HepG2 (cell line): ENCODE results near the gene ZNF277. TPM values are rescaled to one million over a fixed set of nuclear protein-coding genes. Genes with fewer than 3 reads are reported as not detected.

Source experiments
- ATAC-seq: fragments of 200-7000 bp; cut with Tn5 transposase; 3 replicates; pipeline ENCODE4 v1.9.1; 2020; ENCODE audit warnings: mild to moderate bottlenecking, moderate library complexity
- BruUV-seq: library from RNA; stranded (reverse); fragments of 400-500 nt; replicated peaks from 2 replicates; lab custom pipeline; 2021; lab: Mats Ljungman, UMichigan
- CTCF ChIA-PET: fragments of 300-600 bp; formaldehyde crosslinking; extraction: SDS; loops from one replicate; lab custom pipeline; 2021; ENCODE audit warnings: low total read pairs, inconsistent platforms, low intra/inter-chr PET ratio; lab: Yijun Ruan, JAX
- POLR2A ChIA-PET: fragments of 350-600 bp; sonication (Branson Sonifier 250); formaldehyde crosslinking; loops from one replicate; lab custom pipeline; 2020; ENCODE audit warnings: antibody characterized with exemption, inconsistent platforms; lab: Yijun Ruan, JAX
- DNase-seq: peaks from one replicate; pipeline ENCODE4 v3.0.0-alpha.2; 2015; ENCODE audit warnings: low spot score
- FAIRE-seq: peaks from 3 replicates; lab custom pipeline; 2011; peaks lifted over from hg19 to GRCh38; lab: Jason Lieb, UNC
- H2AFZ ChIP-seq: one replicate; pipeline ENCODE4 v1.6.1; 2011; ENCODE audit warnings: low read length, inconsistent platforms
- H3K27ac ChIP-seq: fragments of 300-600 bp; 3 replicates; pipeline ENCODE4 v1.8.0; 2011; ENCODE audit warnings: mixed run types, mild to moderate bottlenecking, mixed read lengths, low read length, inconsistent platforms; ENCODE audit not compliant: insufficient read depth; ENCODE audit errors: extremely low read length
- H3K27me3 ChIP-seq, 2 experiments: fragments of 200-600 bp in 1 of 2; 2 replicates in 1 of 2; 3 replicates in 1 of 2; pipeline versions ENCODE4 v1.6.0 to v1.8.0; 2011; ENCODE audit warnings: low read length in 2 of 2, mild to moderate bottlenecking in 2 of 2, moderate library complexity in 2 of 2, inconsistent platforms in 1 of 2; ENCODE audit not compliant: insufficient read depth in 2 of 2, control insufficient read depth in 1 of 2
- H3K36me3 ChIP-seq, 2 experiments: fragments of 200-600 bp in 1 of 2; replicated peaks in 1 of 2; 2 replicates in 1 of 2; 3 replicates in 1 of 2; pipeline versions ENCODE4 v1.5.1 to v1.8.0; 2011; ENCODE audit warnings: low read length in 2 of 2, inconsistent platforms in 1 of 2; ENCODE audit not compliant: insufficient read depth in 2 of 2, control insufficient read depth in 1 of 2
- H3K4me1 ChIP-seq: 2 replicates; pipeline ENCODE4 v1.5.1; 2012; ENCODE audit warnings: low read length, inconsistent platforms; ENCODE audit not compliant: insufficient read depth
- H3K4me2 ChIP-seq: 2 replicates; pipeline ENCODE4 v1.6.0; 2011; ENCODE audit warnings: low read depth, low read length, inconsistent platforms
- H3K4me3 ChIP-seq, 3 experiments: fragments of 200-600 bp in 1 of 3; sonication (generic), shearing (Covaris generic) in 1 of 3; replicated peaks in 1 of 3; 2 replicates each; pipeline ENCODE4 v1.5.1; 2011 to 2016; ENCODE audit warnings: low read length in 3 of 3, inconsistent platforms in 2 of 3, low read depth in 2 of 3, mild to moderate bottlenecking in 2 of 3, control low read depth in 1 of 3, mixed read lengths in 1 of 3; ENCODE audit not compliant: insufficient read depth in 1 of 3
- H3K79me2 ChIP-seq: one replicate; pipeline ENCODE4 v1.6.1; 2011; ENCODE audit warnings: low read length, inconsistent platforms; ENCODE audit not compliant: insufficient read depth
- H3K9ac ChIP-seq: 2 replicates; pipeline ENCODE4 v1.6.0; 2011; ENCODE audit warnings: mild to moderate bottlenecking, low read depth, low read length, inconsistent platforms; ENCODE audit not compliant: insufficient read depth
- H3K9me3 ChIP-seq: 2 replicates; pipeline ENCODE4 v1.5.1; 2012; ENCODE audit warnings: mild to moderate bottlenecking, low read length
- H4K20me1 ChIP-seq: 2 replicates; pipeline ENCODE4 v1.6.0; 2011; ENCODE audit warnings: inconsistent platforms, mild to moderate bottlenecking, low read length, moderate library complexity; ENCODE audit not compliant: insufficient read depth
- EP300 ChIP-seq, 3 experiments: sonication (generic) in 1 of 3; formaldehyde crosslinking in 1 of 3; IDR thresholded peaks; 2 replicates each; pipeline versions ENCODE4 v1.5.1 to v1.6.1; 2011 to 2020; ENCODE audit warnings: low read depth in 2 of 3, low read length in 2 of 3, borderline replicate concordance in 1 of 3, improper control_type of control experiment in 1 of 3, mild to moderate bottlenecking in 1 of 3, missing genetic modification reagents in 1 of 3, moderate library complexity in 1 of 3
- FLYWCH1 ChIP-seq: sonication (generic); formaldehyde crosslinking; IDR thresholded peaks from 2 replicates; pipeline ENCODE4 v1.8.1; 2023; ENCODE audit warnings: mild to moderate bottlenecking, missing genetic modification reagents
- FOSL1 ChIP-seq: sonication (generic); formaldehyde crosslinking; IDR thresholded peaks from 2 replicates; pipeline ENCODE4 v1.9.0; 2021; ENCODE audit warnings: missing genetic modification reagents, borderline replicate concordance
- GZF1 ChIP-seq: sonication (generic); formaldehyde crosslinking; IDR thresholded peaks from 2 replicates; pipeline ENCODE4 v1.5.1; 2020; ENCODE audit warnings: mild to moderate bottlenecking, missing genetic modification reagents
- NFKBIZ ChIP-seq: IDR thresholded peaks from 2 replicates; pipeline ENCODE4 v1.6.1; 2018; ENCODE audit warnings: missing genetic modification reagents, missing compliant biosample characterization
- ZBTB20 ChIP-seq: sonication (generic); formaldehyde crosslinking; IDR thresholded peaks from 2 replicates; pipeline ENCODE4 v1.8.1; 2023; ENCODE audit warnings: missing genetic modification reagents, low read depth, mild to moderate bottlenecking, borderline replicate concordance
- ZFP82 ChIP-seq: sonication (generic); formaldehyde crosslinking; IDR thresholded peaks from 2 replicates; pipeline ENCODE4 v1.5.1; 2020; ENCODE audit warnings: mild to moderate bottlenecking, missing genetic modification reagents, borderline replicate concordance
- ZNF275 ChIP-seq: sonication (generic); formaldehyde crosslinking; IDR thresholded peaks from 2 replicates; pipeline ENCODE4 v1.8.0; 2022; ENCODE audit warnings: missing genetic modification reagents, mild to moderate bottlenecking, inconsistent platforms, borderline replicate concordance
- ZNF451 ChIP-seq: sonication (generic); formaldehyde crosslinking; IDR thresholded peaks from 2 replicates; pipeline ENCODE4 v1.5.0; 2020; ENCODE audit warnings: mild to moderate bottlenecking, missing genetic modification reagents
- WGBS: methylation state at CpG from one replicate; pipeline ENCODE4 v1.1.6; 2017; ENCODE audit warnings: low lambda C conversion rate; 5-methylcytosine and 5-hydroxymethylcytosine counted together
- in situ Hi-C: cut with HindIII; loops from 2 replicates; pipeline ENCODE4 v1.10.0; 2017; ENCODE audit warnings: low pct_unique_long_range_greater_than_20kb; ENCODE audit not compliant: extremely low pct_ligation_motif_present
- intact Hi-C: fragments of 100-400 bp; cut with micrococcal nuclease; formaldehyde crosslinking; loops from one replicate; pipeline ENCODE4 v1.10.0; 2022; ENCODE audit not compliant: unreplicated experiment
- polyA plus RNA-seq, 8 experiments: library from polyadenylated mRNA; depleted of rRNA in 3 of 8; stranded (reverse) in 7 of 8; unstranded in 1 of 8; fragments of >200 nt; fragmentation: Illumina TruSeq in 4 of 8; extraction: Trizol in 4 of 8; gene quantifications; 2 replicates each; pipeline versions ENCODE4 v1.2.1 to v1.2.3, GENCODE V29; 2011 to 2016; ENCODE audit warnings: low read depth in 4 of 8, missing spikeins in 1 of 8, mixed read lengths in 1 of 8; ENCODE audit not compliant: insufficient read depth in 1 of 8
- total RNA-seq, 5 experiments: library from RNA; depleted of rRNA; stranded (reverse); fragments of >200 nt; fragmentation: Illumina TruSeq; extraction: Trizol; gene quantifications; 2 replicates each; pipeline ENCODE4 v1.2.3, GENCODE V29; 2016; ENCODE audit warnings: low read depth in 1 of 5
- TF ChIP-seq, protein P1 (sequence below): sonication (generic); formaldehyde crosslinking; IDR thresholded peaks from 2 replicates; pipeline ENCODE4 v1.4.0; 2020; ENCODE audit warnings: missing genetic modification reagents, borderline replicate concordance

Gene ZNF277
- total and polyA plus RNA-seq, 2 of the 13 experiments (the other 11 are each of a cell fraction or from before 2014, with no cell fraction given), result 29.1 to 30.1 TPM

GRCh38 chr7:112157072-112157471 lies 49.4 kb upstream of the ZNF277 start:
- WGBS, result 95% methylated on average over 4 of the region's 4 CpGs
- Histone ChIP-seq H3K79me2 (peaks cover 20% of the 10 kb centered on the region), H4K20me1 (peaks cover 40% of the 10 kb centered on the region), H3K36me3 (no peaks in the 10 kb centered on the region), H3K4me2 (no peak overlapping the region), H3K9me3 (no peaks in the 10 kb centered on the region), H3K4me3 (no peak overlapping the region), H3K4me1 (peaks cover 24% of the 10 kb centered on the region), H3K27ac (no peak overlapping the region), H3K27me3 (no peaks in the 10 kb centered on the region), H3K9ac (no peak overlapping the region), H2AFZ (no peak overlapping the region)
- in situ Hi-C loops, result no loop called here
- CTCF ChIA-PET, result no interaction called here
- BruUV-seq, result no TSS peak
- TF ChIP-seq FLYWCH1 (CRISPR knock-in tag) (no peak), GZF1 (CRISPR knock-in tag) (no peak)
- POLR2A ChIA-PET, result no interaction called here
- ATAC-seq (no peak), FAIRE-seq (no peak), DNase-seq (no peak)
- intact Hi-C loops, result no loop called here

DNA sequence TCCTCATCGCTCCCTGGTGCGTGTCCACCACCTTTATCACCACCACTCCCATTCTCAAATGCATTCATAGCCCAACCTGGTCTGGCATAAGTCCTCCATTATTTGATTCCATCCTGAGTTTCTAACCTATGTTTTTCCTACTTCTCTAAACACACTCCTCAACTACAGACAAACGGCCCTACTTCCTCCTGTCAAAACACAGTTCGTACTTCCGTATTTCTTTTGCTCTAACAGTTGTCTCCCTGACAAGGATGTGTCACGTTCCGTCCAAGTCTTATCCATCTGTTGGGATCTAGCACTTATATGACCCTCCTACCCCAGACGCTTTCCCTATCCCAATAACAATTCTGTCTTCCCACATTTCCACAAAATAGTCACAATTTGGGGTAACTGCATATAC lies 47.1 kb upstream of the ZNF277 start:
- BruUV-seq, result no TSS peak
- ChIA-PET POLR2A (no interaction called here), CTCF (no interaction called here)
- Histone ChIP-seq H2AFZ (no peak overlapping the region), H3K4me1 (peaks cover 43% of the 10 kb centered on the region), H3K9me3 (no peaks in the 10 kb centered on the region), H3K36me3 (no peaks in the 10 kb centered on the region), H3K27ac (no peak overlapping the region), H3K4me3 (no peak overlapping the region), H3K79me2 (peaks cover 19% of the 10 kb centered on the region), H3K27me3 (no peaks in the 10 kb centered on the region), H3K4me2 (no peak overlapping the region), H4K20me1 (peaks cover 40% of the 10 kb centered on the region), H3K9ac (no peak overlapping the region)
- intact Hi-C loops (no loop called here), in situ Hi-C loops (no loop called here)
- FAIRE-seq (no peak), DNase-seq (no peak), ATAC-seq (no peak)
- WGBS, result 95% methylated on average over 8 of the region's 8 CpGs
- TF ChIP-seq ZNF275 (no peak), ZBTB20 (CRISPR knock-in tag) (no peak), ZNF451 (no peak), EP300 (IDR thresholded peaks at IDR 0.05; ENCODE audit: low read depth in 2 of 2, low read length in 2 of 2) (no peak), EP300 (CRISPR knock-in tag; IDR thresholded peaks at IDR 0.05; ENCODE audit: borderline replicate concordance) (no peak), NFKBIZ (CRISPR knock-in tag) (no peak), ZFP82 (no peak), FOSL1 (CRISPR knock-in tag) (no peak)
- TF ChIP-seq, protein P1, sequence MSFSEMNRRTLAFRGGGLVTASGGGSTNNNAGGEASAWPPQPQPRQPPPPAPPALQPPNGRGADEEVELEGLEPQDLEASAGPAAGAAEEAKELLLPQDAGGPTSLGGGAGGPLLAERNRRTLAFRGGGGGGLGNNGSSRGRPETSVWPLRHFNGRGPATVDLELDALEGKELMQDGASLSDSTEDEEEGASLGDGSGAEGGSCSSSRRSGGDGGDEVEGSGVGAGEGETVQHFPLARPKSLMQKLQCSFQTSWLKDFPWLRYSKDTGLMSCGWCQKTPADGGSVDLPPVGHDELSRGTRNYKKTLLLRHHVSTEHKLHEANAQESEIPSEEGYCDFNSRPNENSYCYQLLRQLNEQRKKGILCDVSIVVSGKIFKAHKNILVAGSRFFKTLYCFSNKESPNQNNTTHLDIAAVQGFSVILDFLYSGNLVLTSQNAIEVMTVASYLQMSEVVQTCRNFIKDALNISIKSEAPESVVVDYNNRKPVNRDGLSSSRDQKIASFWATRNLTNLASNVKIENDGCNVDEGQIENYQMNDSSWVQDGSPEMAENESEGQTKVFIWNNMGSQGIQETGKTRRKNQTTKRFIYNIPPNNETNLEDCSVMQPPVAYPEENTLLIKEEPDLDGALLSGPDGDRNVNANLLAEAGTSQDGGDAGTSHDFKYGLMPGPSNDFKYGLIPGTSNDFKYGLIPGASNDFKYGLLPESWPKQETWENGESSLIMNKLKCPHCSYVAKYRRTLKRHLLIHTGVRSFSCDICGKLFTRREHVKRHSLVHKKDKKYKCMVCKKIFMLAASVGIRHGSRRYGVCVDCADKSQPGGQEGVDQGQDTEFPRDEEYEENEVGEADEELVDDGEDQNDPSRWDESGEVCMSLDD, result no peak
